ENCODE data around the gene SSBP2.

GRCh38 chr5:81696418-81697397 lies 54.2 kb downstream of the SSBP2 start:
- TF ChIP-seq POLR2AphosphoS5 (IDR thresholded peaks at IDR 0.05; ENCODE audit: insufficient read depth, low read depth, low read length) (no peak), POLR2A (IDR thresholded peaks at IDR 0.05; ENCODE audit: low read depth, low read length) (no peak), CTCF (IDR thresholded peaks at IDR 0.05; ENCODE audit: extremely low read depth in 1 of 2, insufficient read depth in 1 of 2, low read depth in 1 of 2, low read length in 2 of 2) (no peak), JUN (IDR thresholded peaks at IDR 0.05; ENCODE audit: borderline replicate concordance, insufficient read depth, insufficient read length, low read depth) (no peak), EZH2 (IDR thresholded peaks at IDR 0.05; ENCODE audit: borderline replicate concordance, low read depth, low read length, severe bottlenecking) (no peak), MYC (IDR thresholded peaks at IDR 0.05; ENCODE audit: low read depth, low read length) (no peak), MAX (IDR thresholded peaks at IDR 0.05; ENCODE audit: insufficient read depth, insufficient read length) (no peak), GATA2 (IDR thresholded peaks at IDR 0.05; ENCODE audit: insufficient read depth, insufficient read length, low read depth, low read length) (no peak)
